IPS-NIHi7 (cell line): Measurements from ENCODE around the gene KIAA0040.

Source experiments
- DNase-seq: peaks from one replicate; pipeline ENCODE4 v3.0.0; 2012; ENCODE audit warnings: mixed read lengths; ENCODE audit errors: extremely low spot score

The KIAA0040 gene

DNA sequence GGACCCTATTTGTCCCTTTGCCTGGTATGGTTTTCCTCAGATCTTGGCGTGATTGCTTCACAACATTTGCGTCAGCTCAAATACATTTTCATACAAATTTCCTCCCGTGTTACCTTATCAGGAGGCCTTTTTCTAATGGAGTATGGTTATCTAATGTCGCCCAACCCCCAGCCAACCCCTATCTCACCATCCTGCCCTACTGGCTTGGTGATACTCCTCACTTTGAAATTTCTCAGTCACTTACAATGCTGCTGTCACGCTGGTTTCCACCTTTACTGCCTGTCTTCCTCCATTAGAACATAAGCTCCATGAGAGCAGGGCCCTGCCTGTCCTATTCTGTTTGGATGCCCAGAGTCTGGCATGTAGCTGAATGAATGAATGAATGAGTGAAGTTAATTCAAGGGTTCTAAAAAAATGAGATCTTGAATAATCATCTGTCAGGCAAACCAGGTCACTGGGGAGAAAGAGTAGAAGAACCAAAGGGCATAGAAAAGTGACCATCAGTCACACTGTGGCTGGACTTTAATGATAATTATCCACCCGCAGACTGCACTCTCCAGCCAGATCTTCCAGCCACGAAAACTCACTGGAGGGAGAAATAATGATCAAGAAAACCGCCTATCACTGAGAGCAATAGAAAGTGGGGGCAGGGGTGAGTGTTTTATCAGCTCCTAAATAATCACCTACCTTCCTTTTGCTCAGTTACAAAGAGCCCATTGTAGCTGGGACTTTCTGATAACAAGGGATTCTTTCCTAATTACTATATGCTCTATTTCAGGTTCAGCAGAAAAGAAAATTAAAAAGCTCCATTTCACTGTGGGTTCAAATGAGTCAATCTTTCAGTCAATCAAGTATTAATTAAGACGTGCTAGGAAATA is 21.3 kb downstream of the KIAA0040 start:
- DNase-seq, result no peak

DNA sequence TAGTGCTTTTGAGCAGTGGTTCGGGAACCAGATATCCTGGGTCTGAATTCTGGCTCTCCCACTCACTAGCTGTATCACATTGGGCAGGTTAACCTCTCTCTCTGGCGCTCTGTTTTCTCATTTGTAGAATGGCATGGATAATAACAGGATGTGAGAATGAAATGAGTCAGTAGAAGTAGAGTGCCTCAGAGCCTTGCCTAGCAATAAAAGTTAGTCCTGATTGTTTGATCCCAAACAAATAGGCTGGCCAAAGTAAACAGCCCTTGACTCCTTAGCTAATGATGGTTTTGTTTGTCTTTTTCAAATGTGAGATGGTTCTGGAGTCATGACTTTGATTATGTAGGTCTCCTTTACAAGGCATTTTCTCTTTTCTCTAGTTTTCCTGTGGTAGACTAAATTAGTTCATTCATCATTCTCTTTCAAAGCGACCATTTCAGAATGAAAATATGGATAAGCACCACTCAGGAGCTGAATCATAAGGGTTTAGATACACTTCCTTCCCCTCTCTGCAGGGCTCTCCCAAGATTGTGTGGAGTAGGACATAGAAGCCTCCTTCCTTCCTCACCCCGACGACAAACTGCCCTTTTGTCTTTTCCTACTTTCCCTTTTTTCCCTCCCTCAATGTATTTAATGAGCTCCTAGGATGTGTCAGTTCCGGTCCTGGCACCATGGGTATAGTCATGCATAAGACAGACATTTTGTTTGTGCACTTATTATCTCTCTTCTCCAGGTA is 23.1 kb downstream of the KIAA0040 start:
- DNase-seq, result no peak

DNA sequence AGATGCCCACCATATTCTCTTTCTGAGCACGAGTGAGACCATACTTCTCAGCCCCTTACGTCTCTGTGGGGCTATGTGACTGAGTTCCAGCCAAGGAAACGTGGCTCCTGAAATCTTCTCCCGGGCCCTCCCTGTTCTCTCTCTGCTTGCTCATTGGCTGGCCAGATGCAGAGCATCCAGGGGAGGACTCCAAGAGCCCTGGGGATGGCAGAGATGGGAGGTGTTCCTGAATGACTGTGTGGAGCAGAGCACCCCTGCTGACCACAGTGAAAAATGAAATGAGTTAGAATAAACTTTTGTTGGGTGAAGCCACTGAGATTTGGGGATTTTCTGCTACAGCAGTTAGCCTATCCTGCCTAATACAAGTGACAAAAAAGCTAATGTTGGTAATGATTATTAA is 23.8 kb downstream of the KIAA0040 start:
- no peak for DNase-seq

DNA sequence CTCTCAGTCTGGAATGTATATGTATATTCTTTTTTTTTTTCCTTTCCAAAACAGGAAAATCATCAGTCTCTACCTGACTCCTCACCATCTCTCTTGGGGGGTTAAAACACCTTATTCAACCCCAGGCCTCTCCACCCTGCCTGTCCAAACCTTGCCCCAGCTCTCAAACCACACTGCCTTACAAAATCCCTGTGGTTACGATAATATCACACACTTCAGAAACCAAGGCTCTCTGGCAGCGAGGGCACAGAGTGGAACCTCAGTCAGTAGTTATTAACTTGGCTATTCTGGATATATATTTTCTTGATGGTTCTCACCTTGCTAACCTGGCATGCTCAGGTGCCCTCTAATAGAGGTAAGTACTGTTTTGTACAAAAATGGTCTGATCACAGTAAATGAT is 24.7 kb downstream of the KIAA0040 start:
- no peak for DNase-seq

DNA sequence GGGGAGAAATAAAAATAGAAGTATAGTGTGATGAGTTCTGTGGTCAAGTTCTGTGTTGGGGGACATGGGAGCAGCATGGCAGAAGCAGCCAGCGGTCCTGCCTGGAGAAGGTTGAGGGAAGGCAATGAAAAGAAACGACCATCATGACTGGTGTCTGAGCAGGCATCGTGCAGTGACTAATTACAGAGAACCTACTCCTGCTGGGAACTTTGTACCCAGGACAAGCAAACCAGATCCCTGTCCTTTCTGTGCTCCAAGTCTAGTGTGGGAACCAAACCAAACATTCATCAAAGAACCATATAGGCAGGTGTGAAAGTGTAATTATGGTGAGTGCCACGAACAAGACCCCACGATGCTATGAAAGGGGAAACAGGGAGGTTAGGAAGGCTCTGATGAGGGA is 25.8 kb downstream of the KIAA0040 start:
- DNase-seq, result no peak

DNA sequence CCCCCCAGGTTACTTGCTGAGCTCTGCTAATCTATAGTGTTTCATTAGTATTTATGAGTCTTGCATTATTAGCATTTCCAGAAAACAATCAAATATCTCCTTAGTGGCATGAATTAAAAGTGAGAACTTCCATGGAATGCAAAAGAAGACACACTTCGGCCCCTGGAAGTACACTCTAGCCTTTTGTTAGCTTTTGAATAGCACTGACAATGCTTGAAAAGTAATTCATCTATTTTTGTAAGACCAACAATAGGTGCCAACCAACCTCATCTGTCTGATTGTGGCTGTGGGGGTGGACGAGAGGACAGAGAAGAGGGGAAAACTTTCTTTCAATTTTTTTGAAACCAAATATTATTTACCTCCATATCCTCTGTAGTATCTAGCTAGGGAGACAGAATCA is 27.8 kb downstream of the KIAA0040 start:
- no peak for DNase-seq

DNA sequence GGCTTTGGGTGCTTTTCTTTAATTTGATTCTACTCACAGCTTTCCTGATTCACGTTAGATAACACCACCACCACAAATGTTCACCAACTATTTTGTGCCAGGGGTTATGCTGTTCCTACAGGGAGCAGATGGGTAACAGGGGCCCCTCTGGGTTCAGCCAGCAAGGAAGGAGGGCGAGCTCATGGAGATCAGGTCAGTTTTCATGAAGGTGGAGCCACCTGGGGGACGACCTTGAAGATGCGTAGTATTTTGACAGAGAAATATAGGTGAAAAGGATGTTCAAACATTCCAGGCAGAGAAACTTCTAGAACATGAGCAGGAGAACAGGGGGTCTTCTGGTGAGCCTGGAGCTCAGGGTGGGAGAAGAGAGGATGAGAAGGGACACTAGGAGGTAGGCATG is 28.9 kb downstream of the KIAA0040 start:
- DNase-seq, result peak; percentile 21

DNA sequence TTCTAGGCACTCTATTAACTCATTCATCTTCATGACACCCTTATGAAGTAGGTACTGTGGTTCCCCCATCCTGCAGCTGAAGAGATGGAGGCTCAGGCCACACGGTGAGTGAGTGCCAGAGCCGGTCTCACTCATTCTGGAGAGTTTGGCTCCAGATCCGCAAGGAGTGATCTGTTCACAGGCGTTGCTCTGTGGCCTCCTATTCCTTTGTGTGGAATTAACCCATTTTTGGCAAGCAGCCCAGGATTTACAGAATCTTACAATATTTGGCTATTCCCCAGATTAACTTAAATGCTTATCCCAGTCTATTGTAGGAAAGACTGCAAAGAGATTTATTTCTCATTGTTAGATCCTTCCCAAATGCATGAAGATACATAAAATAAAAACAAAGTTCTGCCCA is 29.6 kb downstream of the KIAA0040 start:
- no peak for DNase-seq

DNA sequence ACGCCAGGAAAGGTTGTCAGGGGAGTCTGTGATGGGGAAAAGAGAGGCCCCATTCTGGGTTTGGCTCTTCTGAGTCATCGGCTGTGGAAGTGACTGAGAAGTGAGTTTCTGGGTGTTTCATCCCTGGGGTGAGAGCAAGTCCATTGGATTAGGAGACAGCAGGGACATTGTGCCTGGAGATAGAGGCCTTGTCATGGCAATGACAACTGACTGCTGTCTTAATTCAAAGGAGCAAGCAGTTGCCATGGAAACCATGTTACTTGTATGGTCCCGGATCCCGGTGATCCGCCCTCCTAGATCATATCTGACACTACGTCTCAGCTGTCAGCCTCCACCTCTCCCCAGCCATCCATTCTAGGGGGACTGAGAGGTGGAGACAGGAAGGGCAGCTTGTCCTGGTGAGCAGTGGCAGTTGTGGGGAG is 34.4 kb downstream of the KIAA0040 start:
- DNase-seq, result no peak

DNA sequence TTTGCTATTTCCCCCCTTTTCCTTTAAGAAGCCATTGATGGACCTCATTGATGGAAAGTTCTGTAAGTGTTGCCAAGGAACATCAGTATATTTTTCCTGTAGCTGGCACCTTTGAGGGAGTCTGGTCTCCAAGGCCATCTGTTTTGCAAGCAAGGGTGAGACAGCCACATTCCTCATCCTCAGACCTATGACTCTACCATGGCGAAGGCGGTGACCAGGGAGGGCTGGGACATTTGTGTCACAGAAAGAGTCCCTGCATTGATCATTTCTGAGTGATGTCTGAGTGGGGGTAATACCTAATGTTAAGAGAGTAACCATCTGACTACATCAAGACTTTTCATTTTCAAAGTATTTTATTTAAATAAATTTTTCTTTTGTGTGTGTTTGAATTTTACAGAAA is 35.4 kb downstream of the KIAA0040 start:
- no peak for DNase-seq

DNA sequence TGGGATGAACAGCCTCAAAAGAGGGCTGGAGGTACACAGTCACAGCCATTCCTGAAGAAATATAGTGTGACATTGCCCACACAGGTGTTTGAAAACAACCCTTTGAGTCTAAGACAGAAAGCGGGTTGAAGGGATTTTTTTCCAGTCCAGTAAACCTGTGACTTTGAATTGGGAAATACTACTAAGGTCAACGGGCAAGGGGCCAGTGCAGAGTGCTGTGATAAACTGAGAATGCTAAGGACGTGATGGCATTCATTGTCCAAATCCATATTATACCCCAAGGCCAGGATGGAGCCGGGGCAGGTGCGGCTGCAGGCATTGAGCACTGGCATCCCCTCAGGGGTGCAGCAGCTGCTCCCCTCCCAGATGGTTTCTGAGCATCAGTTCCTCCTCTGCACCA is 36.6 kb downstream of the KIAA0040 start:
- no peak for DNase-seq

DNA sequence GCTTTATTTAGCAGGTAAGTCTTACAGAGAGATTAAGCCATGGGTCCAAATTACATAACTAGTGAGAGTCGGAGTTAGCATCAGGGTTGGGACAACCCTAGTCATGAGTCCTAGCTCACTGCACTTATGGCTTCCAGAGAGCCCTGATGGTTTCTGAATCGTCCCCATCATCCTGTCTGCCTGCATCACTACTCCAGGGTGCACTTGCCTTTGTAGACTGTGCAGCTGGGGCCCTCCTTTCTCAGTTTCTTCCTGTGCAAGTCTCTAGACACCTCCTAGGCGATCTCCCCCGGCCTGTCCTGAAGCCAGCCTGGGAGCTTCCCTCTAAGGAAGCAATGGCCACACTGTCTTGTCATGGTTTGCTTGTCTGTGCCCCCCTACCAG is 37.1 kb downstream of the KIAA0040 start:
- DNase-seq, result no peak

DNA sequence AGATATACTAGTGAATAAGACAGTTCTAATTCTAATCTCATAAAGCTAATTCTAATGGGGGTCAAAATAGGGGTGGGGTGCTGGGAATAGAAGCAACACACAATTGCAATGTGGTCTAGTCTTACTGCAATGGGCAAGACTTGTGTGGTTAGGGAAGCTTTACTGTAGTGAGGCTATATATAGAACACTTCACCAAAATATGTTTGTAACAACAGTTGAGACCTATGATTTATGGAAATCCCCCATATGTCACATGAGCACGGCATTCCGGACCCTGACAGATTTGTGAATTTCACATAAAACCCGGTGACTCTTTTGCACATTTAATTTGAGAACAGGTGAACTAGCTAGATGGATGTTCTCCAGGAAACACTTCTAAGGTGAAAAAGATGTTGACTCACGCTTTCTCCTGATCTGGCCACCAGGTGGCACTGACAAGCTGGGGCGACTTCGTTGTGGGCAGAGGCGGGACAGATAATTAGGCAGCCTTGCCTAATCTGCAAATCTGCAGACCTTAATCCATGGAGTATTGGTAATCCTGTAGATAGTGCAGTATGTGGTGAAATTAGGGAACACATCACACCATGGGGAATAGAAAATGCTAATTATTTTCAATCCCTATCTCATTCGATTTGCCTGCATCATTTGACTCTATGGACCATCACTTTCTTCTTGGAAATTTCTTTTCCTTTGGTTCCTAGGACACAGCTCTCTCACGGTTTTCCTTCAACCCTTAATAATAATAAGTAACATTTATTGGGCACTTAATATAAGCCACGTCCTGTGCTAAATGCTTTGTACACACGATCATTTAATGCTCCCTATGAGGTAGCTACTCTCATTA is 37.7 kb downstream of the KIAA0040 start:
- peak; percentile 79 for DNase-seq

DNA sequence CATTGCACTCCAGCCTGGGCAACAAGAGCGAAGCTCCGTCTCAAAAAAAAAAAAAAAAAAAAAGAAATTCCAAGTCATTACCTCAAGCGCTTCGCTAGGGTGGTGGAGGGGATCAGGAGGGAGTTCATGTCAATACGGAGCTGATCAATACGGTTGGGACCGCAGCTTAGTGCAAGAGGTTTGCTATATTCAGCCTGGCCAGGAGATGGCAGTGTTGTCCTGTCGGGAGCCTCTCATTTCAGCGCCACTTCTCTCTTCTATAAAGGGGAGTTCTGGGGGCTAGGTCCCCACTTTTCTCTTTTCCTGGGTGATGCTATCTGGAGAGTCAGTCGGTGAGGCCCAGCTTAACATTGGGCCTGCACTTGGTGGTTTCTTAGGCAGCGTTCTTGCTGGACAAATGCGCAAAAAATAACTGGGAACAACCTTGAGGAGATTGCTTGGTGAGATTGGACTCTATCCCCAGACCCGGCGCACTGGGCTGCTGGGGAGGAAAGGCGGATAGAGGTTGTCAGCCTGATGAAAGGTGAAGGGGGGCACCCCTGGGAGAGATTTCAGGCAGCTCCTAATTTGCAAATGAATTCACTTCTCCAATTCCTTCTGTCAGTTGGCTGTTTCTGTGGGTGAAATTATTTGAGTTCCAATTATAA is 40.4 kb downstream of the KIAA0040 start:
- DNase-seq, result peak; percentile 80

DNA sequence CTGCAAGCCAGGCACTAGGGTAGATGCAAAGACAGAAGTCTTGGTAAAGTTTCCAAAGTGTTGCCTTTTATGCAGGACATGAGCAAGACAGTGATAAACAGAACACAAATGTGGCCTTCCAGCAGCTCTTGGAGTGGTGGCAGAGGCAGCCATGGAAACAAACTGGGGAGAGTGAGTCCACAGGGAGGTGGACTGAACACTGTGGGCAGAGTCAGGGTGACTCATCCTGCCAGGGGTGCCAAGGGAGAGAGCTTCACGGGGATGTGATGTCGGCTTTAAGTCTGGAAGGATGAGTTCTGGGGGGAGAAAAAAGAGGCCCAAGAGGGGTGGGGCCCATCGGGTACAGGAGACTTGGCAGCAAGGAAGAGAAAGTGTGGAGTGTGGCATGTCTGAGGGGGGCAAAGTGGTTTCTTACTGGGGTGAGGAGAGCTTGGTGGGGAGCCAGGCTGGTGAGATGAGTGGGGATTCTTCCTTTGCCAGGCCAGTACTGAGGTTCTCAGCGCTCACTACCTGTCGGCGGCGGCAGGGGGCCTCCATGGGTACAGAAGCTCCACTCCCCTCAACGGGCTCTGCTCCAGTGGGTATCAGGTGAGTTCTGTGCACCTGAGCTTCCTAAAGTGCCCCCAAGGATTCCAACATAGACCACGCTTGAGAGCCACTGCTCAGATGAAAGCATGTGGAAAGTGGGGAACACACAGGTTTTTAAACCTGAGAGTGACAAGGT is 41.8 kb downstream of the KIAA0040 start:
- DNase-seq, result no peak

DNA sequence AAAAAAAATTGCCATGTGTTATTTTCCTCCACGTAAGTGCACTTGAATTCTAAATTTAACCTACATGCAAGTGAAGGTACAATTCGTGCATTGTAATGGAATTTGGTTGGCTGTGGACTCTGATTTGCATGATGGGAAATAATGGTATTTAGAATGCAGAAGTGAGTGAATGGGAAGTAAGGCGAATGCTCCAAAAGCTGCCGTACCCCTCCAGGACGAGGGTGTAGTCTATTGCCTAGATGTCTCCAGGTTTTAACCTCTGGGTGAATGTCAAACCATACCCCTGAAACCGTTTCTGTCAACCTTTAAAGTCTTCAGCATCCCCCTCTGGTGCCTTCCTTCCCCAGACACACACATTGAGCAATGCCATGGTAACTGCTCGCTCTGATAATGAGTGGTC is 44.5 kb downstream of the KIAA0040 start:
- DNase-seq, result no peak

DNA sequence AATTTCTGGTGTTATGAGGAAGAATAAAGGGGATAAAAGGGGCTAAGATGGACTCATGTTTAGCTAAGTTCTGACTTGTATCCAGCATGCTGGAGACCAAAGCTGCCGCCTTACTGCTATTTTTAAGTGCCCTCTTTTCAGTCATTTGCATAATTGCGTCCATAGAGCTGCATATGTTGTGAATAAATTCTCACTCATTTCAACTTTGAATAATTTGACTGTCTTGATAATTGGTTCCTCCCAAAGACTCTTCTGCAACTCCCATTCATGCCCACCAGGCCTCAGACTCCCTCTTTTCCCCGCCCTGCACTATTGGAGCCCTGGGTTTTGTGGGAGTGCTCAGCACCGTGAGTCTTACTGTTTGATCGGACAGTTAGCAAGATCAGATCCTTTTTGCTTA is 45.0 kb downstream of the KIAA0040 start:
- no peak for DNase-seq

DNA sequence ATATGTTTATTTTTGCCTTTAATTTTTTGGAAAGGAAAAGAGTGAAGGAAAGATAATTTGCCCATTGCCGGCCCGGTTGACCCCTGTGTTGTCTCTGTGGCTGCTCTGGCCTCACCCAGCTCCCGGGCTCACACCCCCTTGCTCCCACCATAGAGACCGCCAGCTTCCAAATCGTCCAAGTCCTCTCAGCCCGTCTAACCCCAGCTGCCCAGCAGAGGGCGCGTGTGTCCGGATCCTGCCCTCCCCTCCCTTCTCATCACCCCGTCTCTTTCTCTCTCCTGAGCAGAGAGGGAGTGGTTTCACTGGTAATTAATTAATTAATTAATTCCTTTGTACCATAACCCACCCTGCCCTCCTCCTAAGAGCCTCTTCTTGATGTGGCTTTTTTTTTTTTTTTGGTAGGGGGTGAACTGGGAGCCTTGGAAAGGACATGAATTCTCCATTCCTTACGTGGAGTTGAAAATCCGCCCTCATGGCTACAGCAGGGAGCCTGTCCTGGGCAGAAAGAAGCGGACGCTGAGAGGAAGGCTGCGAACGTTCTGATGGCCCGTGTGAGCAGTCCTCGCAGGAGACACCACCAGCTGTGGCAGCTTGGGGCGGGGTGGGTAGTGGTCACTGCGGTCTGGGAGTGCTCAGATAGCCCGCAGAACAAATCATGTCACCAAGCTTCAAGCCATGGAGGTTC is 45.9 kb downstream of the KIAA0040 start:
- DNase-seq, result peak; percentile 93

DNA sequence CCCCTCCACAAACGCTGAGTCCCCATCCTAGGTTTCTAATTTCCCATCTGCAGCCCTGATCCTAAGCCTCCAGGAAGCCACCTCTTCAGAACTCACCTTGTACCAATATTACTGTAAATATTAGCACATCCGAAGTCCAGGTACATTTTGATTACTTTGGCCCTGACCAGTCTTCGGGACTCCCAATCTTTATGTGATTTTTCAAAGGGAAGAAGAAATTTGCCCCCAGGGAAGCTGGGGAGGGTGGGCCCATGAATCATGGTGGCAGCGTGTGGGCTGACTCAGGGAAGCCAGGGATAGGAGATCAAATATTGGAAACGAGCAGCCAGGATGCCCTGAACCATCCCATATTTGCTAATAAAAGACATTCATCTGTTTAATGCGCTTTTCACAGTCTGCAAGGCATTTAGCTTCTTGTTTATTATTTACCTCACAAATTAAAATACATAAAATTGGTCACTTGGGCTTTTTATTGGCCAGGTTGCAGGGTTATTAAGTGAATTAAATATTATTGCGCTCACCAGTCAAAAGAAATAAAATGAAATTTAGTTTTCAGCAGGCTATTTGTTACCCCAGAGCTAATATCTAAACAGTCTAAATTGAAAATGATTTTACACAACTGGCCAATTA is 46.6 kb downstream of the KIAA0040 start:
- DNase-seq, result no peak

DNA sequence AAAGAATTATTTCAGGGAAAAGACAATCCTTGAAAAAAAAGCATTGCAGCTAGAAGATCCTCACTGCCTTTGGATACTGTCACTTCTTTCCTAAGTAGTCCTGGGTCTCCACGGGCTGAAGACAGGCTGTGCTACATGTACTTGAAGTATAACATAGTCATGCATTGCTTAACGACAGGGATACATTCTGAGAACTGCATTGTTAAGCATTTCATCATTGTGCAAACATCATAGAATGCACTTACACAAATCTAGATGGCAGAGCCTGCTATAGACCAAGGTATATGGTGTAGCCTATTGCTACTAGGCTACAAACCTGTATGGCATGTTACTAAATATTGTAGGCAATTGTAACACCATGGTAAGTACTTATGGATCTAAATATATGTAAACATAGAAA is 54.0 kb downstream of the KIAA0040 start:
- no peak for DNase-seq
